ENCODE measurements around the gene ZDHHC24. TPM values are rescaled to one million over a fixed set of nuclear protein-coding genes. Genes with fewer than 3 reads are reported as not detected.

Gene ZDHHC24
- total and polyA plus RNA-seq, 10 of the 15 experiments (the other 5 are each of a cell fraction or from before 2014, with no cell fraction given): 0.86 to 17.5 (median 6.8) TPM

- no peaks in the 10 kb centered on the region for H3K36me3 ChIP-seq (ENCODE audit: control insufficient read depth in 2 of 2, insufficient read depth in 2 of 2, low read length in 1 of 2)
- RAD21 ChIA-PET (ENCODE audit: unreplicated experiment): no interaction called here
- TF ChIP-seq NR2C2 (IDR thresholded peaks at IDR 0.05; ENCODE audit: borderline replicate concordance, control insufficient read depth, insufficient read length, low read depth) (no peak), SMC3 (IDR thresholded peaks at IDR 0.05; ENCODE audit: borderline replicate concordance, low read length) (no peak), CHD1 (IDR thresholded peaks at IDR 0.05; ENCODE audit: low read depth, low read length) (no peak), TCF3 (IDR thresholded peaks at IDR 0.05; ENCODE audit: borderline replicate concordance, insufficient read depth, low read depth, low read length) (no peak), SKIL (IDR thresholded peaks at IDR 0.05; ENCODE audit: low read depth, poor library complexity, severe bottlenecking) (no peak), TCF12 (IDR thresholded peaks at IDR 0.05; ENCODE audit: low read depth, low read length) (no peak), POLR2A (IDR thresholded peaks at IDR 0.05; ENCODE audit: low read depth, low read length) (0 out of 2 replicates have a peak, but pooled peaks have one; percentile 12), JUNB (IDR thresholded peaks at IDR 0.05) (no peak)
- no TSS peak for BruUV-seq (replicated peaks)
- H3K9me3 ChIP-seq (replicated peaks; ENCODE audit: control insufficient read depth, insufficient read depth, low read length): no peaks in the 10 kb centered on the region
- WGBS (ENCODE audit: insufficient coverage, insufficient replicate concordance, low lambda C conversion rate, missing lambda C conversion rate): 79% methylated on average over 10 of the region's 10 CpGs
- no peaks in the 10 kb centered on the region for H3K27me3 ChIP-seq (replicated peaks in 1 of 2; ENCODE audit: control insufficient read depth in 2 of 2, insufficient read depth in 2 of 2, low read length in 1 of 2)
- H3K4me2 ChIP-seq (ENCODE audit: control insufficient read depth, insufficient read depth): no peak overlapping the region
- FAIRE-seq (no peak), DNase-seq (ENCODE audit: low read depth, low spot score) (no peak), ATAC-seq (no peak)
- H3K79me2 ChIP-seq (ENCODE audit: control insufficient read depth, insufficient read depth, low read length): peaks cover 17% of the 10 kb centered on the region
- intact Hi-C loops (cut with micrococcal nuclease; ENCODE audit: unreplicated experiment): no loop called here
- H3K4me1 ChIP-seq (ENCODE audit: control insufficient read depth, insufficient read depth, low read length): no peaks in the 10 kb centered on the region
- no peaks in the 10 kb centered on the region for H4K20me1 ChIP-seq (ENCODE audit: control insufficient read depth, insufficient read depth)
- no peak overlapping the region for H2AFZ ChIP-seq (ENCODE audit: control insufficient read depth, low read depth, low read length)
- H3K4me3 ChIP-seq: no peak overlapping the region
- CTCF ChIA-PET: interaction anchor here (1.1 kb wide), 1 partner anchor 58 kb away, joined by 3 read pairs; no protein-coding TSS in a partner anchor
- POLR2A ChIA-PET: no interaction called here
- no peak overlapping the region for H3K27ac ChIP-seq (ENCODE audit: control insufficient read depth, insufficient read depth)
- in situ Hi-C loops (cut with MboI): no loop called here
- H3K9ac ChIP-seq (ENCODE audit: control insufficient read depth, insufficient read depth, low read length): no peak overlapping the region
- SMC1A ChIA-PET (ENCODE audit: uncharacterized antibody, unreplicated experiment): no interaction called here
Measured at GRCh38 chr11:66476173-66476840, 69.5 kb downstream of the ZDHHC24 start.

All from GM12878 (cell line).